SK-N-SH (cell line): ENCODE measurements around the gene CDCP2. TPM values are rescaled to one million over a fixed set of nuclear protein-coding genes. Genes with fewer than 3 reads are reported as not detected.

Source experiments
- CTCF ChIA-PET: fragments of 300-600, 350-600 bp; formaldehyde crosslinking; extraction: SDS; loops from one replicate; lab custom pipeline; 2021; lab: Yijun Ruan, JAX
- POLR2A ChIA-PET: fragments of 350-600 bp; sonication (Branson Sonifier 250); formaldehyde crosslinking; extraction: SDS; loops from one replicate; lab custom pipeline; 2020; ENCODE audit warnings: antibody characterized with exemption, inconsistent platforms; lab: Yijun Ruan, JAX
- DNase-seq: peaks from one replicate; pipeline ENCODE4 v3.0.0; 2012
- H2AFZ ChIP-seq: fragments of 200-600 bp; sonication (generic); 2 replicates; pipeline ENCODE4 v1.8.1; 2016; ENCODE audit warnings: antibody characterized with exemption, mild to moderate bottlenecking, low read depth
- H3F3A ChIP-seq: fragments of 200-600 bp; sonication (generic); replicated peaks from 2 replicates; pipeline ENCODE3; 2016; ENCODE audit warnings: antibody characterized with exemption, mild to moderate bottlenecking; ENCODE audit not compliant: insufficient read depth
- H3K27ac ChIP-seq, 2 experiments: fragments of 200-500 bp in 1 of 2; fragments of 200-600 bp in 1 of 2; sonication (Bioruptor generic) in 1 of 2; sonication (generic), shearing (Covaris generic) in 1 of 2; 2 replicates each; pipeline versions ENCODE4 v1.5.1 to v1.6.1; 2014 to 2016; ENCODE audit warnings: low read depth in 2 of 2, inconsistent platforms in 1 of 2, low read length in 1 of 2, mild to moderate bottlenecking in 1 of 2, mixed read lengths in 1 of 2
- H3K27me3 ChIP-seq: fragments of 200-600 bp; sonication (generic), shearing (Covaris generic); 2 replicates; pipeline ENCODE4 v1.6.1; 2016; ENCODE audit warnings: mixed run types; ENCODE audit not compliant: insufficient read depth
- H3K36me3 ChIP-seq, 2 experiments: fragments of 200-500 bp in 1 of 2; fragments of 200-600 bp in 1 of 2; sonication (Bioruptor generic) in 1 of 2; sonication (generic) in 1 of 2; replicated peaks in 1 of 2; 2 replicates each; pipeline versions ENCODE3 to v1.5.1; 2014 to 2016; ENCODE audit warnings: low read length in 1 of 2, mild to moderate bottlenecking in 1 of 2; ENCODE audit not compliant: insufficient read depth in 2 of 2, control insufficient read depth in 1 of 2
- H3K4me1 ChIP-seq, 2 experiments: fragments of 200-500 bp in 1 of 2; fragments of 200-600 bp in 1 of 2; sonication (Bioruptor generic) in 1 of 2; sonication (generic), shearing (Covaris generic) in 1 of 2; 2 replicates each; pipeline versions ENCODE4 v1.5.1 to v1.6.1; 2014 to 2016; ENCODE audit warnings: low read depth in 1 of 2, low read length in 1 of 2, mixed run types in 1 of 2; ENCODE audit not compliant: insufficient read depth in 2 of 2, control insufficient read depth in 1 of 2
- H3K4me2 ChIP-seq: fragments of 200-600 bp; sonication (generic), shearing (Covaris generic); 2 replicates; pipeline ENCODE4 v1.6.1; 2017; ENCODE audit warnings: mixed run types
- H3K4me3 ChIP-seq, 2 experiments: fragments of 200-500 bp in 1 of 2; fragments of 200-600 bp in 1 of 2; sonication (Bioruptor generic) in 1 of 2; sonication (generic), shearing (Covaris generic) in 1 of 2; 2 replicates each; pipeline versions ENCODE4 v1.5.1 to v1.8.1; 2014 to 2016; ENCODE audit warnings: low read depth in 2 of 2, inconsistent platforms in 1 of 2, low read length in 1 of 2, mild to moderate bottlenecking in 1 of 2, mixed read lengths in 1 of 2, moderate library complexity in 1 of 2
- H3K79me2 ChIP-seq: fragments of 200-600 bp; sonication (generic); 2 replicates; pipeline ENCODE4 v1.8.1; 2017; ENCODE audit warnings: mild to moderate bottlenecking; ENCODE audit not compliant: insufficient read depth
- H3K9ac ChIP-seq: fragments of 200-600 bp; sonication (generic); 2 replicates; pipeline ENCODE4 v1.6.1; 2017; ENCODE audit warnings: mixed run types
- H3K9me2 ChIP-seq: fragments of 200-600 bp; sonication (generic); 2 replicates; pipeline ENCODE4 v1.6.1; 2017; ENCODE audit warnings: mixed run types
- H3K9me3 ChIP-seq: fragments of 200-600 bp; sonication (generic); 2 replicates; pipeline ENCODE4 v1.6.1; 2017; ENCODE audit warnings: mixed run types, mild to moderate bottlenecking, moderate library complexity
- H4K20me1 ChIP-seq: fragments of 200-600 bp; sonication (generic); 2 replicates; pipeline ENCODE4 v1.6.1; 2017; ENCODE audit warnings: mild to moderate bottlenecking, mixed run types; ENCODE audit not compliant: insufficient read depth
- ELF1 ChIP-seq: IDR thresholded peaks from 2 replicates; pipeline ENCODE4 v1.4.0; 2012
- EP300 ChIP-seq, 2 experiments: IDR thresholded peaks; 2 replicates each; pipeline versions ENCODE4 v1.4.0 to v1.6.1; 2012; ENCODE audit warnings: borderline replicate concordance in 1 of 2, low read depth in 1 of 2, low read length in 1 of 2
- EZH2phosphoT487 ChIP-seq: fragments of 200-600 bp; sonication (generic); IDR thresholded peaks from 2 replicates; pipeline ENCODE4 v1.6.1; 2017; ENCODE audit warnings: low read depth, mixed run types, mild to moderate bottlenecking, antibody characterized with exemption, moderate library complexity, borderline replicate concordance
- FOXM1 ChIP-seq: IDR thresholded peaks from 2 replicates; pipeline ENCODE4 v1.4.0; 2012; ENCODE audit warnings: low read depth, mild to moderate bottlenecking
- MEF2A ChIP-seq: IDR thresholded peaks from 2 replicates; pipeline ENCODE4 v1.4.0; 2012; ENCODE audit warnings: low read depth, borderline replicate concordance
- MXI1 ChIP-seq: IDR thresholded peaks from 2 replicates; pipeline ENCODE4 v1.6.1; 2012; ENCODE audit warnings: mild to moderate bottlenecking, low read depth, low read length, improper control_type of control experiment
- NFIC ChIP-seq: IDR thresholded peaks from 2 replicates; pipeline ENCODE4 v1.4.0; 2012; ENCODE audit warnings: borderline replicate concordance
- RAD21 ChIP-seq: IDR thresholded peaks from 2 replicates; pipeline ENCODE4 v1.6.1; 2012; ENCODE audit warnings: mild to moderate bottlenecking, low read length
- RCOR1 ChIP-seq: fragments of 150-350 bp; IDR thresholded peaks from 2 replicates; pipeline ENCODE4 v1.6.1; 2017; ENCODE audit warnings: antibody characterized with exemption, low read length
- RFX5 ChIP-seq: IDR thresholded peaks from 2 replicates; pipeline ENCODE4 v1.6.1; 2012; ENCODE audit warnings: mild to moderate bottlenecking, improper control_type of control experiment, low read length
- TCF12 ChIP-seq: IDR thresholded peaks from 2 replicates; pipeline ENCODE4 v1.4.0; 2012
- TEAD4 ChIP-seq: IDR thresholded peaks from 2 replicates; pipeline ENCODE4 v1.4.0; 2012; ENCODE audit warnings: mild to moderate bottlenecking, borderline replicate concordance; ENCODE audit not compliant: insufficient read depth
- YY1 ChIP-seq: IDR thresholded peaks from 2 replicates; pipeline ENCODE4 v1.4.0; 2012; ENCODE audit warnings: low read depth, mild to moderate bottlenecking
- WGBS: methylation state at CpG from one replicate; pipeline ENCODE4 v1.1.6; 2017; ENCODE audit warnings: low lambda C conversion rate; 5-methylcytosine and 5-hydroxymethylcytosine counted together
- polyA plus RNA-seq, 3 experiments: library from polyadenylated mRNA; depleted of rRNA; stranded (reverse); fragments of >200 nt; gene quantifications; 2 replicates each; pipeline ENCODE4 v1.2.3, GENCODE V29; 2012
- TF ChIP-seq, protein P1 (sequence below): fragments of 150-350 bp; IDR thresholded peaks from 2 replicates; pipeline ENCODE4 v1.6.1; 2016; ENCODE audit warnings: mild to moderate bottlenecking, low read depth, low read length
- TF ChIP-seq, protein P2 (sequence below): IDR thresholded peaks from 2 replicates; pipeline ENCODE4; 2012
- TF ChIP-seq, protein P3 (sequence below): fragments of 200-600 bp; sonication (generic); IDR thresholded peaks from 2 replicates; pipeline ENCODE4 v1.6.1; 2017; ENCODE audit warnings: antibody characterized with exemption, mild to moderate bottlenecking, moderate library complexity
- TF ChIP-seq, protein P4 (sequence below): fragments of 150-350 bp; IDR thresholded peaks from 2 replicates; pipeline ENCODE4 v1.6.1; 2017; ENCODE audit warnings: antibody characterized with exemption, low read length, low read depth, borderline replicate concordance
- TF ChIP-seq, protein P5 (sequence below): IDR thresholded peaks from 2 replicates; pipeline ENCODE4 v1.4.0; 2012; ENCODE audit warnings: low read depth, borderline replicate concordance
- TF ChIP-seq, protein P6 (sequence below): IDR thresholded peaks from 2 replicates; pipeline ENCODE4 v1.4.0; 2012; ENCODE audit warnings: low read depth
- TF ChIP-seq, protein P7 (sequence below): IDR thresholded peaks from 2 replicates; pipeline ENCODE4 v1.6.1; 2012; ENCODE audit warnings: mild to moderate bottlenecking, low read depth, low read length, moderate library complexity

The CDCP2 gene
- polyA plus RNA-seq, 1 of the 3 experiments (the other 2 are of a cell fraction) = not detected

DNA sequence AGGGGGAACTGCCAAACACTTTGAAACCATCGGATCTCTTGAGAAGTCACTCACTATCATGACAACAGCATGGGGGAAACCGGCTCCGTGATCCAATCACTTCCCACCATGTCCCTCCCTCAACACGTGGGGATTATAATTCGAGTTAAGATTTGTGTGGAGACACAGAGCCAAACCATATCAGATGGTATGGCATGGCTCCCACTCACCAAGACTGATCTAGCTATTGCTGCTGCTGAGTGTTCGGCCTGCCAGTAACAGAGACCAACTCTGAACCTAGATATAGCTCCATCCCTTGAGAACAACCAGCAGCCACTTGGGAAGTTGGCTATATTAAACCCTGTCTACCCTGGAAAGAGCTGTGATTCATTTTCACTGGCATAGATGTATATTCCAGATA lies 49.4 kb downstream of the CDCP2 start:
- Histone ChIP-seq H3K27ac (no peak overlapping the region), H3K9me2 (no peaks in the 10 kb centered on the region), H3K9me3 (no peaks in the 10 kb centered on the region), H3K9ac (no peak overlapping the region)
- WGBS = 94% methylated on average over 6 of the region's 6 CpGs
- TF ChIP-seq MEF2A = no peak
- no peak for TF ChIP-seq YY1
- TF ChIP-seq, protein P1, sequence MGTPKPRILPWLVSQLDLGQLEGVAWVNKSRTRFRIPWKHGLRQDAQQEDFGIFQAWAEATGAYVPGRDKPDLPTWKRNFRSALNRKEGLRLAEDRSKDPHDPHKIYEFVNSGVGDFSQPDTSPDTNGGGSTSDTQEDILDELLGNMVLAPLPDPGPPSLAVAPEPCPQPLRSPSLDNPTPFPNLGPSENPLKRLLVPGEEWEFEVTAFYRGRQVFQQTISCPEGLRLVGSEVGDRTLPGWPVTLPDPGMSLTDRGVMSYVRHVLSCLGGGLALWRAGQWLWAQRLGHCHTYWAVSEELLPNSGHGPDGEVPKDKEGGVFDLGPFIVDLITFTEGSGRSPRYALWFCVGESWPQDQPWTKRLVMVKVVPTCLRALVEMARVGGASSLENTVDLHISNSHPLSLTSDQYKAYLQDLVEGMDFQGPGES = no peak
- no peak for TF ChIP-seq TCF12
- TF ChIP-seq, protein P2, sequence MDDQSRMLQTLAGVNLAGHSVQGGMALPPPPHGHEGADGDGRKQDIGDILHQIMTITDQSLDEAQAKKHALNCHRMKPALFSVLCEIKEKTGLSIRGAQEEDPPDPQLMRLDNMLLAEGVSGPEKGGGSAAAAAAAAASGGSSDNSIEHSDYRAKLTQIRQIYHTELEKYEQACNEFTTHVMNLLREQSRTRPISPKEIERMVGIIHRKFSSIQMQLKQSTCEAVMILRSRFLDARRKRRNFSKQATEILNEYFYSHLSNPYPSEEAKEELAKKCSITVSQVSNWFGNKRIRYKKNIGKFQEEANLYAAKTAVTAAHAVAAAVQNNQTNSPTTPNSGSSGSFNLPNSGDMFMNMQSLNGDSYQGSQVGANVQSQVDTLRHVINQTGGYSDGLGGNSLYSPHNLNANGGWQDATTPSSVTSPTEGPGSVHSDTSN = no peak
- no peak for TF ChIP-seq FOXM1
- TF ChIP-seq TEAD4 = no peak
- TF ChIP-seq RAD21 = no peak
- no peak for TF ChIP-seq RCOR1
- TF ChIP-seq, protein P3, sequence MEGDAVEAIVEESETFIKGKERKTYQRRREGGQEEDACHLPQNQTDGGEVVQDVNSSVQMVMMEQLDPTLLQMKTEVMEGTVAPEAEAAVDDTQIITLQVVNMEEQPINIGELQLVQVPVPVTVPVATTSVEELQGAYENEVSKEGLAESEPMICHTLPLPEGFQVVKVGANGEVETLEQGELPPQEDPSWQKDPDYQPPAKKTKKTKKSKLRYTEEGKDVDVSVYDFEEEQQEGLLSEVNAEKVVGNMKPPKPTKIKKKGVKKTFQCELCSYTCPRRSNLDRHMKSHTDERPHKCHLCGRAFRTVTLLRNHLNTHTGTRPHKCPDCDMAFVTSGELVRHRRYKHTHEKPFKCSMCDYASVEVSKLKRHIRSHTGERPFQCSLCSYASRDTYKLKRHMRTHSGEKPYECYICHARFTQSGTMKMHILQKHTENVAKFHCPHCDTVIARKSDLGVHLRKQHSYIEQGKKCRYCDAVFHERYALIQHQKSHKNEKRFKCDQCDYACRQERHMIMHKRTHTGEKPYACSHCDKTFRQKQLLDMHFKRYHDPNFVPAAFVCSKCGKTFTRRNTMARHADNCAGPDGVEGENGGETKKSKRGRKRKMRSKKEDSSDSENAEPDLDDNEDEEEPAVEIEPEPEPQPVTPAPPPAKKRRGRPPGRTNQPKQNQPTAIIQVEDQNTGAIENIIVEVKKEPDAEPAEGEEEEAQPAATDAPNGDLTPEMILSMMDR = no peak
- TF ChIP-seq RFX5 = no peak
- no peak for TF ChIP-seq ELF1
- TF ChIP-seq NFIC = no peak
- TF ChIP-seq, protein P4, sequence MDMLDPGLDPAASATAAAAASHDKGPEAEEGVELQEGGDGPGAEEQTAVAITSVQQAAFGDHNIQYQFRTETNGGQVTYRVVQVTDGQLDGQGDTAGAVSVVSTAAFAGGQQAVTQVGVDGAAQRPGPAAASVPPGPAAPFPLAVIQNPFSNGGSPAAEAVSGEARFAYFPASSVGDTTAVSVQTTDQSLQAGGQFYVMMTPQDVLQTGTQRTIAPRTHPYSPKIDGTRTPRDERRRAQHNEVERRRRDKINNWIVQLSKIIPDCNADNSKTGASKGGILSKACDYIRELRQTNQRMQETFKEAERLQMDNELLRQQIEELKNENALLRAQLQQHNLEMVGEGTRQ = no peak
- no peak for TF ChIP-seq EZH2phosphoT487
- TF ChIP-seq, protein P5, sequence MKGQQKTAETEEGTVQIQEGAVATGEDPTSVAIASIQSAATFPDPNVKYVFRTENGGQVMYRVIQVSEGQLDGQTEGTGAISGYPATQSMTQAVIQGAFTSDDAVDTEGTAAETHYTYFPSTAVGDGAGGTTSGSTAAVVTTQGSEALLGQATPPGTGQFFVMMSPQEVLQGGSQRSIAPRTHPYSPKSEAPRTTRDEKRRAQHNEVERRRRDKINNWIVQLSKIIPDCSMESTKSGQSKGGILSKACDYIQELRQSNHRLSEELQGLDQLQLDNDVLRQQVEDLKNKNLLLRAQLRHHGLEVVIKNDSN = no peak
- TF ChIP-seq, protein P6, sequence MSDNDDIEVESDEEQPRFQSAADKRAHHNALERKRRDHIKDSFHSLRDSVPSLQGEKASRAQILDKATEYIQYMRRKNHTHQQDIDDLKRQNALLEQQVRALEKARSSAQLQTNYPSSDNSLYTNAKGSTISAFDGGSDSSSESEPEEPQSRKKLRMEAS = no peak
- no peak for TF ChIP-seq MXI1
- no peak for TF ChIP-seq EP300 (IDR thresholded peaks at IDR 0.05; ENCODE audit: borderline replicate concordance in 1 of 2, low read depth in 1 of 2, low read length in 1 of 2)
- TF ChIP-seq, protein P7, sequence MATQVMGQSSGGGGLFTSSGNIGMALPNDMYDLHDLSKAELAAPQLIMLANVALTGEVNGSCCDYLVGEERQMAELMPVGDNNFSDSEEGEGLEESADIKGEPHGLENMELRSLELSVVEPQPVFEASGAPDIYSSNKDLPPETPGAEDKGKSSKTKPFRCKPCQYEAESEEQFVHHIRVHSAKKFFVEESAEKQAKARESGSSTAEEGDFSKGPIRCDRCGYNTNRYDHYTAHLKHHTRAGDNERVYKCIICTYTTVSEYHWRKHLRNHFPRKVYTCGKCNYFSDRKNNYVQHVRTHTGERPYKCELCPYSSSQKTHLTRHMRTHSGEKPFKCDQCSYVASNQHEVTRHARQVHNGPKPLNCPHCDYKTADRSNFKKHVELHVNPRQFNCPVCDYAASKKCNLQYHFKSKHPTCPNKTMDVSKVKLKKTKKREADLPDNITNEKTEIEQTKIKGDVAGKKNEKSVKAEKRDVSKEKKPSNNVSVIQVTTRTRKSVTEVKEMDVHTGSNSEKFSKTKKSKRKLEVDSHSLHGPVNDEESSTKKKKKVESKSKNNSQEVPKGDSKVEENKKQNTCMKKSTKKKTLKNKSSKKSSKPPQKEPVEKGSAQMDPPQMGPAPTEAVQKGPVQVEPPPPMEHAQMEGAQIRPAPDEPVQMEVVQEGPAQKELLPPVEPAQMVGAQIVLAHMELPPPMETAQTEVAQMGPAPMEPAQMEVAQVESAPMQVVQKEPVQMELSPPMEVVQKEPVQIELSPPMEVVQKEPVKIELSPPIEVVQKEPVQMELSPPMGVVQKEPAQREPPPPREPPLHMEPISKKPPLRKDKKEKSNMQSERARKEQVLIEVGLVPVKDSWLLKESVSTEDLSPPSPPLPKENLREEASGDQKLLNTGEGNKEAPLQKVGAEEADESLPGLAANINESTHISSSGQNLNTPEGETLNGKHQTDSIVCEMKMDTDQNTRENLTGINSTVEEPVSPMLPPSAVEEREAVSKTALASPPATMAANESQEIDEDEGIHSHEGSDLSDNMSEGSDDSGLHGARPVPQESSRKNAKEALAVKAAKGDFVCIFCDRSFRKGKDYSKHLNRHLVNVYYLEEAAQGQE = no peak
- TF ChIP-seq, all 33 proteins: peak for 0
- H3K36me3 ChIP-seq = peaks cover 0 to 3% of the 10 kb centered on the region in 2 experiments
- POLR2A ChIA-PET = no interaction called here
- no peak overlapping the region for H2AFZ ChIP-seq
- H4K20me1 ChIP-seq = no peaks in the 10 kb centered on the region
- H3K4me3 ChIP-seq = no peak overlapping the region
- H3F3A ChIP-seq = no peaks in the 10 kb centered on the region
- no peaks in the 10 kb centered on the region for H3K79me2 ChIP-seq
- H3K27me3 ChIP-seq = no peaks in the 10 kb centered on the region
- no peak overlapping the region for H3K4me2 ChIP-seq
- no peak for DNase-seq
- H3K4me1 ChIP-seq = no peaks in the 10 kb centered on the region
- CTCF ChIA-PET = interaction anchor here (0.7 to 2.9 kb wide), 4 partner anchors 18 to 394 kb away, joined by 3 to 14 read pairs (median 8); no protein-coding TSS in a partner anchor
